NT2/D1 (cell line): ENCODE data around the gene DCLK1.

Experiments
- SUZ12 ChIP-seq: IDR thresholded peaks from 2 replicates; pipeline ENCODE4 v1.6.1; 2011; ENCODE audit not compliant: insufficient read length, insufficient read depth; ENCODE audit errors: extremely low read depth
- YY1 ChIP-seq: IDR thresholded peaks from 2 replicates; pipeline ENCODE4 v1.6.1; 2011; ENCODE audit not compliant: insufficient read length, insufficient read depth
- ZNF274 ChIP-seq: IDR thresholded peaks from 2 replicates; pipeline ENCODE4 v1.6.1; 2011; ENCODE audit warnings: mild to moderate bottlenecking, low read depth, low read length

- TF ChIP-seq YY1 (no peak), ZNF274 (no peak), SUZ12 (no peak)
Measured at GRCh38 chr13:35771898-35772297, 359.3 kb downstream of the DCLK1 start.
